Measurements from ENCODE around the gene PARVG.

DNA sequence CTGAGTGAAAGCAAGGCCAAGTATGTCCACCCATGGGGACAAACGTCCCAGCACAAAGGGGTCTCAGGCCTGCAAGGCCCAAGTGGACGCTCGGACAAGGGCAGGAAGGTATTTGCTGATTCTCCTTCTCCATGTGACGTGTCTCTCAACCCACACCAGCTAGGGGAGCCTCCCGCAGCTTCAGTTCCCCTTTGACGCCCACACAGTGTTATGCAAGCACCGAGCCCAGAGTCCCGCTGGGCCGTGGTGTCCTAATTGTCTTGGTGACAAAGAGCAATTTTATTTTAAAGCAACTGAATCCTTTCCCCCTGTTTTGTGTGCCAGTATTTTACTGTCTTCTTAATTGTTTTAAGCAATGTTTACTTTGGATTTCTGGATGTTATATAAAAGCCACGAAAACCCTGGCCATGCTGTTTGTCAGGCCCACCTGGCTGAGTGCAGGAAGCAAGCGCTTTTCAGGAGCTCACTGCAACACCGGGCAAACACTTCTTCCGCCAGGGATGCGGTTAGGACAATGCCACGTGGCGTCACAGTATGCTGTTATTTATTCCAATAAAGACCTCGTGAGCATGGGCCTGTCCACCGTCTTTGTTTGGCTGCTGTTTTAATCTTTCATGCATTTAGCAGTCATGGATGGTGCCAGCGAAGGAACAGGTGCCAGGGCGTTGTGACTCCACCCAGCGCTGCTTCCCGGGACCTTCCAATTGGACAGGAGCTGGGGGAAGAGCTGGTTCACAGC is 8.2 kb upstream of the PARVG start:
- TF ChIP-seq, protein P1, sequence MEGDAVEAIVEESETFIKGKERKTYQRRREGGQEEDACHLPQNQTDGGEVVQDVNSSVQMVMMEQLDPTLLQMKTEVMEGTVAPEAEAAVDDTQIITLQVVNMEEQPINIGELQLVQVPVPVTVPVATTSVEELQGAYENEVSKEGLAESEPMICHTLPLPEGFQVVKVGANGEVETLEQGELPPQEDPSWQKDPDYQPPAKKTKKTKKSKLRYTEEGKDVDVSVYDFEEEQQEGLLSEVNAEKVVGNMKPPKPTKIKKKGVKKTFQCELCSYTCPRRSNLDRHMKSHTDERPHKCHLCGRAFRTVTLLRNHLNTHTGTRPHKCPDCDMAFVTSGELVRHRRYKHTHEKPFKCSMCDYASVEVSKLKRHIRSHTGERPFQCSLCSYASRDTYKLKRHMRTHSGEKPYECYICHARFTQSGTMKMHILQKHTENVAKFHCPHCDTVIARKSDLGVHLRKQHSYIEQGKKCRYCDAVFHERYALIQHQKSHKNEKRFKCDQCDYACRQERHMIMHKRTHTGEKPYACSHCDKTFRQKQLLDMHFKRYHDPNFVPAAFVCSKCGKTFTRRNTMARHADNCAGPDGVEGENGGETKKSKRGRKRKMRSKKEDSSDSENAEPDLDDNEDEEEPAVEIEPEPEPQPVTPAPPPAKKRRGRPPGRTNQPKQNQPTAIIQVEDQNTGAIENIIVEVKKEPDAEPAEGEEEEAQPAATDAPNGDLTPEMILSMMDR (IDR thresholded peaks at IDR 0.05) = no peak
- TF ChIP-seq, protein P2, sequence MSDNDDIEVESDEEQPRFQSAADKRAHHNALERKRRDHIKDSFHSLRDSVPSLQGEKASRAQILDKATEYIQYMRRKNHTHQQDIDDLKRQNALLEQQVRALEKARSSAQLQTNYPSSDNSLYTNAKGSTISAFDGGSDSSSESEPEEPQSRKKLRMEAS (IDR thresholded peaks at IDR 0.05) = no peak
- no peak for TF ChIP-seq KDM5A (IDR thresholded peaks at IDR 0.05)

All from A549 (cell line).